SH-SY5Y (cell line): ENCODE results near the gene ATP2A1.

Source experiments
- GATA2 ChIP-seq: IDR thresholded peaks from 2 replicates; pipeline ENCODE4 v1.6.1; 2011; ENCODE audit warnings: mild to moderate bottlenecking, low read depth, low read length
- GATA3 ChIP-seq: IDR thresholded peaks from 2 replicates; pipeline ENCODE4 v1.6.1; 2011; ENCODE audit warnings: low read depth, mild to moderate bottlenecking, low read length, moderate library complexity

GRCh38 chr16:28845761-28846079 is 32.6 kb upstream of the ATP2A1 start:
- TF ChIP-seq GATA2: no peak
- no peak for TF ChIP-seq GATA3
